Measurements from ENCODE around the gene STARD13. TPM values are rescaled to one million over a fixed set of nuclear protein-coding genes. Genes with fewer than 3 reads are reported as not detected.
A peak's percentile ranks its signal among the peaks of the same experiment; 100 is the strongest.

STARD13 gene
- total RNA-seq, 1 experiment from 2014 or later = 2.1 TPM

- no peaks in the 10 kb centered on the region for H3K27me3 Mint-ChIP-seq (ENCODE audit: low read depth)
- H3K23me2 ChIP-seq (ENCODE audit: insufficient read length, low read depth, low read length, poor library complexity, severe bottlenecking) = no peaks in the 10 kb centered on the region
- no peak overlapping the region for H2BK12ac ChIP-seq (ENCODE audit: insufficient read length, low read depth, low read length)
- H3K79me2 ChIP-seq (ENCODE audit: insufficient read depth, low read length) = no peaks in the 10 kb centered on the region; the same call in 1 of the 2 replicates
- no peaks in the 10 kb centered on the region for H3K9me3 ChIP-seq (ENCODE audit: control insufficient read depth, low read depth, low read length)
- no peak overlapping the region for H4K5ac ChIP-seq (ENCODE audit: insufficient read length, low read depth, low read length)
- H3K27ac ChIP-seq (ENCODE audit: insufficient read length, low read depth, low read length) = no peak overlapping the region
- H3K27me3 ChIP-seq (ENCODE audit: insufficient read depth, low read length) = no peaks in the 10 kb centered on the region
- H2AFZ ChIP-seq (ENCODE audit: low read length) = no peak overlapping the region
- no peak overlapping the region for H3K18ac ChIP-seq (ENCODE audit: insufficient read length, low read depth, low read length)
- peak overlapping the region in 1 of 3 experiments; percentile 49; a peak in 1 of 7 replicates for H3K27ac Mint-ChIP-seq
- no peak overlapping the region for H2BK5ac ChIP-seq (ENCODE audit: insufficient read length, low read length)
- H3K4me3 Mint-ChIP-seq = no peak overlapping the region
- no peak overlapping the region for H3K4me2 ChIP-seq (ENCODE audit: insufficient read depth, insufficient read length, low read length)
- H3K79me1 ChIP-seq (ENCODE audit: insufficient read depth, low read depth, low read length, poor library complexity, severe bottlenecking) = no peaks in the 10 kb centered on the region
- H2BK20ac ChIP-seq (ENCODE audit: low read depth, low read length, poor library complexity, severe bottlenecking) = no peak overlapping the region
- no peaks in the 10 kb centered on the region for H3K9me3 Mint-ChIP-seq
- H3K4ac ChIP-seq (ENCODE audit: low read depth, low read length) = no peak overlapping the region
- peaks cover 15% of the 10 kb centered on the region; the same call in 1 of the 2 replicates for H3K4me1 ChIP-seq (ENCODE audit: insufficient read depth, low read length)
- no peak overlapping the region for H2BK15ac ChIP-seq (ENCODE audit: low read depth, low read length)
- H3K4me1 Mint-ChIP-seq = peaks cover 37 to 60% of the 10 kb centered on the region in 2 experiments
- no peak overlapping the region for H3K9ac ChIP-seq (ENCODE audit: extremely low read depth, insufficient read length, low read length)
- H2AK5ac ChIP-seq (ENCODE audit: insufficient read length, low read length) = peak overlapping the region; percentile 6
- H2BK120ac ChIP-seq (ENCODE audit: low read depth, low read length, poor library complexity, severe bottlenecking) = no peak overlapping the region
- no peaks in the 10 kb centered on the region for H4K20me1 ChIP-seq (ENCODE audit: control insufficient read depth, insufficient read depth, insufficient read length)
- no peak overlapping the region for H3K14ac ChIP-seq (ENCODE audit: insufficient read depth, low read length)
- no peak overlapping the region for H3K56ac ChIP-seq (ENCODE audit: insufficient read length, low read depth, low read length)
- TF ChIP-seq CTCF (conservative IDR thresholded peaks at IDR 0.05) = no peak
- DNase-seq = no peak
- H3K23ac ChIP-seq (ENCODE audit: insufficient read length, low read depth, low read length) = no peak overlapping the region
- no peak overlapping the region for H4K8ac ChIP-seq (replicated peaks; ENCODE audit: insufficient read length, low read depth, low read length)
- H3K36me3 Mint-ChIP-seq (ENCODE audit: insufficient read depth in 1 of 3, low read depth in 3 of 3) = peaks cover 0 to 1% (median 0%) of the 10 kb centered on the region in 3 experiments; a peak in 1 of 7 replicates
- no peak overlapping the region for H3T11ph ChIP-seq (ENCODE audit: low read length)
- no CpG with 5 or more reads among the region's 9 CpGs for WGBS (ENCODE audit: extremely low coverage, insufficient read length, low lambda C conversion rate)
- no peak overlapping the region for H4K91ac ChIP-seq (ENCODE audit: insufficient read length, low read depth, low read length)
Observed at GRCh38 chr13:33261387-33262061, 24.0 kb downstream of the STARD13 start.

All from H9 (cell line).